GM19438 (cell line): Measurements from ENCODE around the gene RHOG.
"Not testable (repeated sequence)": the region's sequence is repeated elsewhere in the genome, so short reads cannot be mapped to it uniquely, and the experiment has no call there.

Experiments
- ATAC-seq: cut with Tn5 transposase; IDR thresholded peaks from one replicate; pipeline ENCODE4 v1.9.1; 2021; ENCODE audit warnings: low read depth; ENCODE audit not compliant: unreplicated experiment

RHOG gene

GRCh38 chr11:3834664-3835461, 5.9 kb downstream of the RHOG start:
- no peak for ATAC-seq

- ATAC-seq, result no peak
Measured at GRCh38 chr11:3834349-3834663, 6.5 kb downstream of the RHOG start.

- ATAC-seq, result no peak
Measured at GRCh38 chr11:3833449-3833848, 7.3 kb downstream of the RHOG start.

- ATAC-seq, result no peak
Measured at GRCh38 chr11:3832816-3833215, 7.9 kb downstream of the RHOG start.

DNA sequence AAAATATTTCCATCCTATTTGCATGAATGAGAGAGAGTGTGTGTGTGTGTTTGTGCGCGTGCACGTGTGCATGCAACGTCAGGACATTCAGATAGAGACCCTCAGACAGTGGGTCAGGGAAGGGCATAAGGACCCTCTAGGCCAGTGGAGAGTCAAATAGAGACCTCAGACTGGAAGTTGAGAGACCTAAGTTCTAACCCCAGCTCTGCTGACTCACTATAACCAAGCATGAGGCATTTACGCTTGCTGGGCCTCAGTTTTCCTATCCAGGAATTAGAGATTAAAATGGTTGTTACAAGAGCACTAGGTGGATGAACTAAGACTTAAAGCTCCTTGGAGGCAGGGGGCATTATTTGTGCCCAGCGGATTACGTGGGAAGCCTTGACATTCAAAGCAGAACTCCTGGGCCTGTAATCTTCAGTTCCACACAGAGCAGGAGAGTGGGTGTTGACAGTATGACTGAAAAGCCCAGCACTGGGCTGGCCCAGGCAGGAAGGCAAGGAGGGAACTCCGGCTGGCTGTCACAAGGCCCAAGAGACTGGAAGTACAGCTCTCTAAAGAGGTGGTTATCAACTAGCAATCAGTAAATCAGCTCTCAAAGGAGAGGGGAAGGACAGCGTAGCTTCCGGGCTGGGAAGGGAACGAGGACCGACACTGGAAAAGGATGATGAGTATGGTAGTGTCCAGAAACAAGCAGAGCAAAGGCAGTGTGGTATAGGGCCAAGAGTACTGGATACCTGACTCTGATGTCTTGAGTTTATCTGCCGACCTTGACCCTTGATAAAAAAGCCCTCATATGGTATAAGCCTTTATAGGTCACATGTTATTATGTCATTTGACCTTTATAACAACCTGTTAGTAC, 9.2 kb downstream of the RHOG start:
- ATAC-seq, result no peak

- ATAC-seq, result no peak
Measured at GRCh38 chr11:3830730-3831129, 10.0 kb downstream of the RHOG start.

DNA sequence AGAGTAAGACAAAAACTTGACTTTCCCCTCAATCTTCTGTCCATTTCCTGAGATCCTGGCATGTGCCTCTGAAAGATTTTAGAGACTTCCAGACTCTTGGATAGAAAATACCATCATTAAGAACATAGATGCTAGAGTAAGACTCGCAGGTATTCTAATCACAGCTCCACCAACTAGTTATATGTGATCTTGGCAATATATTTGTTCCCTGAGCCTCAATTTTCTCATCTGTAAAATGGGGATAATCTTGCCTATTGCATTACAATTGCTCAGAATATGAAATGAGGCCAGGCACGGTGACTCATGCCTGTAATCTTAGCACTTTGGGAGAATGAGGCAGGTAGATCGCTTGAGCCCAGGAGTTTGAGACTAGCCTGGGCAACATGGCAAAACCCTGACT, 10.7 kb downstream of the RHOG start:
- no peak for ATAC-seq

- no peak for ATAC-seq
Measured at GRCh38 chr11:3827434-3828186, 13.1 kb downstream of the RHOG start.

DNA sequence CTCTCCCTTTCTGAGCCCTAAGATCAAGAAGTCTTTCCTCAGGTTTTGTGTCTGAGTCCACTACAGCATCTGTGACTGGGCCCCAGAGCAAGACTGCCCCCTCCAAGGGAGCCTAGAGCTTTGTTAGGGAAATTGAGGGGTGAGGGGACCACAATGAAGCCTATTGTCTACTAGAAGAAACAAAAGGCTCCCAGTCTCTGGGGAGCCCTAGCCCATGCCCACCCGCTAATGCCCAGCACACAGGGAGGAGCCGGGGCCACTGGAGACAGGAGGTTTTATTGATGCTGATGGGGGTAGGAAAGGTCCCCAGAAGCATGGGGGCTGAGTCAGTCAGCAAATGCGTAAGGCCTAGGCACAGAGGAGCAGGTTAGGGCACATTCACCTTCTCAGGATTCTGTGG, 14.0 kb downstream of the RHOG start:
- ATAC-seq, result no peak

DNA sequence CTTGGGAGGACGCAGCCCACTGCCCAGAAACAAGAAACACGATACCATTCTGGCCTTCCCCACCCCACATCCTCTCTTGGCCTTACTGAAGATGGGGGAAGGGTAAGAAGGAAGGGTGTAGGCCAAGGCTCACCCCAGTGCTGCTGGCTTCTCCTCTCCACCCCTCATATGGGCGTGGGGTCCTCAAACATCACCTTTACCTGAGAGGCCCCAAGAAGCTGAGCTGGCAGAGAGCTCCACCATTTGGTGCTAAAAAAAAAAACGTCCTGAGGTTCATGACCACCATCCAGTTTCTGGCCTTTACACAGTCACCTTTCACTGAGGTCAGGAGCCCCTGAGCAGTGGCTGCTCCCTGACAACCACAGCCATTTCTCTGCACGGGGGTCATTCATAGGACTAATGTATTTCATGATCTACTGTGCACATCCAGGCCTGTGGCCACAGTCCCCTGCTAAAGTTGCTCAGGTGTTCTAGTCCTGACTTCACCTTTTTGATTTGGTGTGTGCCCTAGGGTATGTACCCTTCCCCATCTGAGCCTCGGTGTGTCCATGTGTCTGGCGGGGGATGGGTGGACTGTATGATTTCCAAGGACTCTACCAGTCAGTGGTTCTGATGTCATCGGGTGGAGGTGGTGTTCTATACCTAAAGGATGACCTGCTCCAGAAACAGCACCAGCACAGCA, 15.1 kb downstream of the RHOG start:
- ATAC-seq, result no peak

DNA sequence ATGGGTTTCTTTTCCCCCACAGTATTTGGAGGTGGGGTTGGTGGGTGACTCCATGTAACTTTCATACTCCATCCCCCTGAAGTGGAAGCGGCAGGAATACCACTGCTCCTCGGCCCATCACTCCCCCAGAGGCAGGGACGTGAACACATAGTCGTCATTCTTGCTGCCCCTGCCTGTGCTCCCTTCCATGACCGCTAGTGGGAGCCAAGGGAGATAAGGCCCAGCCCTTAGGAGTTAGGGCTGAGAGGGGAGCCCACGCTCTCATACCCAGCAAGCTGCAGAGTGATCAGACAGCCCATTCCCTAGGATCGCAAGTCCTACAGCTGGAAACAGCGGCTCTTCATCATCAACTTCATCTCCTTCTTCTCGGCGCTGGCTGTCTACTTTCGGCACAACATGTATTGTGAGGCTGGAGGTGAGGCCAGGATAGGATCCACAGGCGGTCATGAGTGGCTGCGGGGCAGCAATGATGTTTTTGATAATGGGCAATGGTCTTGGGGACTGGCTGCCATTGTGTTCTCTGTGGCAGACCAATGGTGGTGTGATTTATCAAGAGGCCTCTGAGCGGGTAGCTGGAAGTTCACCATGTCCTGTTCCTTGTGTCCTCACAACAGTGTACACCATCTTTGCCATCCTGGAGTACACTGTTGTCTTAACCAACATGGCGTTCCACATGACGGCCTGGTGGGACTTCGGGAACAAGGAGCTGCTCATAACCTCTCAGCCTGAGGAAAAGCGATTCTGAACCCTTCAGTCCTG, 15.9 kb downstream of the RHOG start:
- peak; percentile 87 for ATAC-seq

GRCh38 chr11:3823762-3824506, 16.8 kb downstream of the RHOG start:
- ATAC-seq, result no peak

- no peak for ATAC-seq
Measured at GRCh38 chr11:3823303-3823702, 17.5 kb downstream of the RHOG start.

DNA sequence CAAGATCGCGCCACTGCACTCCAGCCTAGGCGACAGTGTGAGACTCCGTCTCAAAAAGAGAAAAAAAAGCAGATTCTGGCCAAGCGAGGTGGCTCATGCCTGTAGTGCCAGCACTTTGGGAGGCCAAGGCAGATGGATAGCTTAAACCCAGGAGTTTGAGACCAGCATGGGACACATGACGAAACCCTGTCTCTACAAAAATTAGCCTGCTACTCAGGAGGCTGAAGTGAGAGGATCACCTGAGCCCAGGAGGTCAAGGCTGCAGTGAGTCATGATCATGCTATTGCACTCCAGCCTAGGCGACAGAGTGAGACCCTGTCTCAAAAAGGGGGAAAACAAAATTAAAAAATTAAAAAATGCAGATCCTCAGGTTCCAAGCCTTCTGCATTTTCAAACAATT, 18.4 kb downstream of the RHOG start:
- ATAC-seq, result no peak

DNA sequence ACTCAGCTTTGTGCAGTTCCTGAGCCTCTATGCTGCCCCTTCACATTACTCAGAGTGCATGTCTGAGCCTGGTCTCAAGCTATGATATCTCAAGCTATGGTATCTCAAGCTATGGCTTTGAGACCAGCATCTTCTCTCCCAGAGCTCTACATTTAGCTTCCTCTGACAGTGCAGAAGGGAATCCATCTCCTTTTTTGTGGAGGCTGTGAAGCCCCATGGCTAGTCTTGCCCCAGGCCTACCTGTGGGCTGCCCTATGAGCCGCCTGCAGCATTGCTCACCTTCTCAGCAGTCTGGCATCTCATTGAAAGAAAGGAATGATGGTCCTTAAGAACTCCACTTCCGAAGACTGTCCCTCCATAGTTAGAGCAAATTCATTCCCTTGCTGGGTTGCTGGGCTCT, 19.8 kb downstream of the RHOG start:
- ATAC-seq, result no peak

- ATAC-seq, result no peak
Measured at GRCh38 chr11:3817181-3817800, 23.5 kb downstream of the RHOG start.

- ATAC-seq, result no peak
Measured at GRCh38 chr11:3816673-3817072, 24.1 kb downstream of the RHOG start.

- ATAC-seq, result no peak
Measured at GRCh38 chr11:3815845-3816244, 24.9 kb downstream of the RHOG start.

DNA sequence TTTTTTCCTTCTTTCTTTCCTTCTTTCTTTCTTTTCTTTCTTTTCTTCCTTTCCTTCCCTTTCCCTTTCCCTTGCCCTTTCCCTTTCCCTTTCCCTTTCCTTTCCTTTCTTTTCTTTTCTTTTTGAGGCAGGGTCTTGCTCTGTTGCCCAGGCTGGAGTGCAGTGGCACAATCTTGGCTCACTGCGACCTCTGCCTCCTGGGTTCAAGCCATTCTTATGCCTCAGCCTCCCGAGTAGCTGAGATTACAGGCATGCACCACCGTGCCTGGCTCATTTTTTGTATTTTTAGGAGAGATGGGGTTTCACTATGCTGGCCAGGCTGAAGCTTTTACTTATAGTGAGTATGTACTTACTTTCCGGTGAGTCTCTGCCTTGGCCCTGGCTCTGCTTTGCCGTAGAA, 25.9 kb downstream of the RHOG start:
- ATAC-seq, result not testable (repeated sequence)
